Endothelial cell of hepatic sinusoid (primary cell): Measurements from ENCODE around the gene ENPP6.

Source experiments
- in situ Hi-C: cut with HindIII; loops from 2 replicates; pipeline ENCODE4 v1.10.0; 2017; ENCODE audit warnings: low sequenced_read_pairs

ENPP6 gene

GRCh38 chr4:184238072-184238745, 20.5 kb upstream of the ENPP6 start:
- in situ Hi-C loops = no loop called here

- in situ Hi-C loops = no loop called here
These were observed 19.9 kb upstream of the ENPP6 start for GRCh38 chr4:184237612-184238011.

GRCh38 chr4:184235526-184235925, 17.9 kb upstream of the ENPP6 start:
- in situ Hi-C loops = no loop called here

GRCh38 chr4:184234155-184234554, 16.5 kb upstream of the ENPP6 start:
- in situ Hi-C loops = no loop called here

- in situ Hi-C loops = no loop called here
These were observed 15.3 kb upstream of the ENPP6 start for GRCh38 chr4:184232975-184233374.

GRCh38 chr4:184232202-184232601, 14.5 kb upstream of the ENPP6 start:
- in situ Hi-C loops = no loop called here

- in situ Hi-C loops = no loop called here
These were observed 13.9 kb upstream of the ENPP6 start for GRCh38 chr4:184231573-184231972.

GRCh38 chr4:184228056-184228705, 10.5 kb upstream of the ENPP6 start:
- in situ Hi-C loops = no loop called here

GRCh38 chr4:184216515-184216914, 1.2 kb downstream of the ENPP6 start:
- in situ Hi-C loops = no loop called here

- in situ Hi-C loops = no loop called here
These were observed 1.9 kb downstream of the ENPP6 start for GRCh38 chr4:184215709-184216328.

- in situ Hi-C loops = no loop called here
These were observed 2.7 kb downstream of the ENPP6 start for GRCh38 chr4:184214931-184215330.

- in situ Hi-C loops = loop anchor here (5.0 kb wide), 1 partner anchor 41 kb away; no protein-coding TSS in a partner anchor
These were observed 9.7 kb downstream of the ENPP6 start for GRCh38 chr4:184207734-184208607.

- in situ Hi-C loops = loop anchor here (5.0 kb wide), 1 partner anchor 38 kb away; no protein-coding TSS in a partner anchor
These were observed 12.4 kb downstream of the ENPP6 start for GRCh38 chr4:184205243-184205642.

- in situ Hi-C loops = no loop called here
These were observed 14.4 kb downstream of the ENPP6 start for GRCh38 chr4:184203300-184203699.

- in situ Hi-C loops = no loop called here
These were observed 16.5 kb downstream of the ENPP6 start for GRCh38 chr4:184201179-184201578.

GRCh38 chr4:184200296-184200695, 17.4 kb downstream of the ENPP6 start:
- in situ Hi-C loops = no loop called here

- in situ Hi-C loops = no loop called here
These were observed 17.9 kb downstream of the ENPP6 start for GRCh38 chr4:184199780-184200179.

GRCh38 chr4:184198190-184198589, 19.5 kb downstream of the ENPP6 start:
- in situ Hi-C loops = no loop called here

- in situ Hi-C loops = no loop called here
These were observed 20.1 kb downstream of the ENPP6 start for GRCh38 chr4:184197536-184198082.

- in situ Hi-C loops = no loop called here
These were observed 20.8 kb downstream of the ENPP6 start for GRCh38 chr4:184196730-184197385.
